Measurements from ENCODE around the gene VSIG10. TPM values are rescaled to one million over a fixed set of nuclear protein-coding genes. Genes with fewer than 3 reads are reported as not detected.

Gene VSIG10
- total RNA-seq, 1 experiment from 2014 or later: 97.4 TPM

- Histone ChIP-seq H3K14ac (ENCODE audit: insufficient read depth, low read length) (no peak overlapping the region), H3K79me1 (ENCODE audit: insufficient read depth, low read depth, low read length, poor library complexity, severe bottlenecking) (no peaks in the 10 kb centered on the region), H3K4ac (ENCODE audit: low read depth, low read length) (no peak overlapping the region), H2BK12ac (ENCODE audit: insufficient read length, low read depth, low read length) (no peak overlapping the region), H3K56ac (ENCODE audit: insufficient read length, low read depth, low read length) (no peak overlapping the region), H2BK15ac (ENCODE audit: low read depth, low read length) (no peak overlapping the region), H3K79me2 (ENCODE audit: insufficient read depth, low read length) (no peaks in the 10 kb centered on the region), H4K91ac (ENCODE audit: insufficient read length, low read depth, low read length) (no peak overlapping the region), H3K4me1 (ENCODE audit: insufficient read depth, low read length) (no peaks in the 10 kb centered on the region), H4K20me1 (ENCODE audit: control insufficient read depth, insufficient read depth, insufficient read length) (no peaks in the 10 kb centered on the region), H3K9ac (ENCODE audit: extremely low read depth, insufficient read length, low read length) (no peak overlapping the region), H3K23ac (ENCODE audit: insufficient read length, low read depth, low read length) (no peak overlapping the region), H2BK20ac (ENCODE audit: low read depth, low read length, poor library complexity, severe bottlenecking) (no peak overlapping the region), H4K5ac (ENCODE audit: insufficient read length, low read depth, low read length) (no peak overlapping the region), H3K27ac (ENCODE audit: insufficient read length, low read depth, low read length) (no peak overlapping the region), H2BK5ac (ENCODE audit: insufficient read length, low read length) (no peak overlapping the region), H3K18ac (ENCODE audit: insufficient read length, low read depth, low read length) (no peak overlapping the region), H3K9me3 (ENCODE audit: control insufficient read depth, low read depth, low read length) (no peaks in the 10 kb centered on the region), H3K23me2 (ENCODE audit: insufficient read length, low read depth, low read length, poor library complexity, severe bottlenecking) (no peaks in the 10 kb centered on the region), H2AFZ (ENCODE audit: low read length) (no peak overlapping the region), H3K27me3 (ENCODE audit: insufficient read depth, low read length) (no peaks in the 10 kb centered on the region), H4K8ac (replicated peaks; ENCODE audit: insufficient read length, low read depth, low read length) (no peak overlapping the region), H3T11ph (ENCODE audit: low read length) (no peak overlapping the region), H2BK120ac (ENCODE audit: low read depth, low read length, poor library complexity, severe bottlenecking) (no peak overlapping the region), H3K4me2 (ENCODE audit: insufficient read depth, insufficient read length, low read length) (no peak overlapping the region), H2AK5ac (ENCODE audit: insufficient read length, low read length) (no peak overlapping the region)
- Mint-ChIP-seq H3K36me3 (ENCODE audit: insufficient read depth in 1 of 3, low read depth in 3 of 3) (peaks cover 39 to 76% (median 49%) of the 10 kb centered on the region in 3 experiments; a peak in 6 of 7 replicates), H3K9me3 (no peaks in the 10 kb centered on the region), H3K27me3 (ENCODE audit: low read depth) (no peaks in the 10 kb centered on the region; the same call in 1 of the 2 replicates), H3K27ac (0 out of 7 replicates have a peak overlapping the region, but pooled peaks of 1 of the 3 experiments have one; percentile 22), H3K4me3 (no peak overlapping the region), H3K4me1 (peaks cover 9 to 10% of the 10 kb centered on the region in 2 experiments)
- TF ChIP-seq CTCF (conservative IDR thresholded peaks at IDR 0.05): no peak
- DNase-seq: no peak
- WGBS (ENCODE audit: extremely low coverage, insufficient read length, low lambda C conversion rate): no CpG with 5 or more reads among the region's 3 CpGs
These were observed 33.2 kb downstream of the VSIG10 start for GRCh38 chr12:118070650-118071049.

All from H9 (cell line).